HG03457 (cell line): ENCODE measurements around the gene TNFRSF14.

Experiments used
- ATAC-seq: cut with Tn5 transposase; IDR thresholded peaks from one replicate; pipeline ENCODE4 v1.9.1; 2021; ENCODE audit warnings: moderate number of reproducible peaks; ENCODE audit not compliant: unreplicated experiment

Gene TNFRSF14

GRCh38 chr1:2611621-2612437, 55.7 kb downstream of the TNFRSF14 start:
- no peak for ATAC-seq

- no peak for ATAC-seq
Observed at GRCh38 chr1:2612591-2613365, 56.6 kb downstream of the TNFRSF14 start.
